B cell (primary cell): ENCODE measurements around the gene PCDHA12. TPM values are rescaled to one million over a fixed set of nuclear protein-coding genes. Genes with fewer than 3 reads are reported as not detected.

Experiments
- ATAC-seq: fragments of 200-7000 bp; cut with Tn5 transposase; one replicate; pipeline ENCODE4 v1.10.0; 2021; ENCODE audit warnings: low read depth, mild to moderate bottlenecking, moderate number of reproducible peaks, moderate library complexity
- CTCF ChIA-PET: fragments of 350-600 bp; sonication (Branson Sonifier 250); formaldehyde crosslinking; loops from one replicate; lab custom pipeline; 2021; ENCODE audit warnings: antibody characterized with exemption, inconsistent platforms; lab: Charles Lee
- POLR2A ChIA-PET: fragments of 350-600 bp; sonication (Branson Sonifier 250); formaldehyde crosslinking; loops from one replicate; lab custom pipeline; 2021; ENCODE audit warnings: antibody characterized with exemption; lab: Charles Lee
- DNase-seq: peaks from one replicate; pipeline ENCODE4 v3.0.0; 2013
- H2AFZ ChIP-seq: 2 replicates; pipeline ENCODE4 v1.6.1; 2012; ENCODE audit warnings: mild to moderate bottlenecking, low read depth, low read length; ENCODE audit not compliant: insufficient read depth, poor library complexity, severe bottlenecking
- H3K27ac ChIP-seq, 2 donors: 1 replicate in 1 of 2; 2 replicates in 1 of 2; pipeline ENCODE4 v1.5.1; 2012 to 2013; ENCODE audit warnings: low read length in 2 of 2, mild to moderate bottlenecking in 2 of 2, moderate library complexity in 1 of 2
- H3K27me3 ChIP-seq, 4 experiments: fragments of 200-600 bp in 1 of 4; sonication (generic) in 1 of 4; replicated peaks in 1 of 4; 1 replicate in 2 of 4; 2 replicates in 2 of 4; pipeline versions ENCODE4 v1.6.1 to v1.7.0; 2013 to 2016; ENCODE audit warnings: low read length in 3 of 4, mild to moderate bottlenecking in 2 of 4, mixed read lengths in 1 of 4, moderate library complexity in 1 of 4; ENCODE audit not compliant: insufficient read depth in 4 of 4, control insufficient read depth in 3 of 4; ENCODE audit errors: control extremely low read depth in 1 of 4
- H3K36me3 ChIP-seq, 2 experiments: replicated peaks in 1 of 2; 1 replicate in 1 of 2; 2 replicates in 1 of 2; pipeline versions ENCODE4 v1.6.1 to v1.7.1; 2013; ENCODE audit warnings: low read length in 1 of 2; ENCODE audit not compliant: insufficient read depth in 2 of 2, control insufficient read depth in 1 of 2; ENCODE audit errors: control extremely low read depth in 1 of 2, extremely low read depth in 1 of 2
- H3K4me1 ChIP-seq, 2 donors: fragments of 200-600 bp in 1 of 2; sonication (generic) in 1 of 2; 1 replicate in 1 of 2; 2 replicates in 1 of 2; pipeline versions ENCODE4 v1.5.1 to v1.6.1; 2013 to 2017; ENCODE audit warnings: low read length in 2 of 2; ENCODE audit not compliant: control insufficient read depth in 2 of 2, insufficient read depth in 2 of 2
- H3K4me2 ChIP-seq: replicated peaks from 2 replicates; pipeline ENCODE3; 2012; ENCODE audit warnings: mild to moderate bottlenecking, low read depth, low read length; ENCODE audit not compliant: poor library complexity, severe bottlenecking
- H3K4me3 ChIP-seq, 5 experiments: fragments of 200-600 bp in 1 of 5; sonication (generic) in 1 of 5; 1 replicate in 3 of 5; 2 replicates in 2 of 5; pipeline versions ENCODE4 v1.5.1 to v1.7.0; 2011 to 2016; ENCODE audit warnings: low read length in 4 of 5, mild to moderate bottlenecking in 4 of 5, low read depth in 2 of 5, control low read depth in 1 of 5, moderate library complexity in 1 of 5; ENCODE audit not compliant: insufficient read depth in 1 of 5; ENCODE audit errors: control extremely low read depth in 1 of 5, extremely low read depth in 1 of 5
- H3K79me2 ChIP-seq: fragments of 200-600 bp; sonication (generic); one replicate; pipeline ENCODE4 v1.6.0; 2016; ENCODE audit warnings: low read length; ENCODE audit not compliant: control insufficient read depth, insufficient read depth
- H3K9ac ChIP-seq: fragments of 200-600 bp; sonication (generic); 2 replicates; pipeline ENCODE4 v1.6.1; 2017; ENCODE audit warnings: mild to moderate bottlenecking, low read length, moderate library complexity
- H3K9me3 ChIP-seq, 3 donors: one replicate each; pipeline versions ENCODE4 v1.6.1 to v1.7.1; 2013; ENCODE audit warnings: low read length in 2 of 3; ENCODE audit not compliant: control insufficient read depth in 2 of 3, insufficient read depth in 1 of 3; ENCODE audit errors: control extremely low read depth in 1 of 3
- H4K20me1 ChIP-seq: 2 replicates; pipeline ENCODE4 v1.6.0; 2012; ENCODE audit warnings: mild to moderate bottlenecking, low read length; ENCODE audit not compliant: insufficient read depth, control insufficient read depth, poor library complexity, severe bottlenecking
- H3K27ac Mint-ChIP-seq: one replicate; pipeline ENCODE4 v1.8.0; 2021; ENCODE audit warnings: mixed read lengths
- H3K27me3 Mint-ChIP-seq: one replicate; pipeline ENCODE4 v1.8.0; 2021; ENCODE audit warnings: mixed read lengths
- H3K4me1 Mint-ChIP-seq: one replicate; pipeline ENCODE4 v1.8.0; 2021; ENCODE audit warnings: mixed read lengths
- H3K4me3 Mint-ChIP-seq: one replicate; pipeline ENCODE4 v1.8.0; 2021; ENCODE audit warnings: mixed read lengths
- H3K9me3 Mint-ChIP-seq: one replicate; pipeline ENCODE4 v1.8.0; 2022; ENCODE audit warnings: mixed read lengths; ENCODE audit not compliant: insufficient read depth
- EZH2 ChIP-seq: IDR thresholded peaks from 2 replicates; pipeline ENCODE4 v1.6.1; 2012; ENCODE audit warnings: borderline replicate concordance, low read depth, mild to moderate bottlenecking, moderate library complexity, low read length; ENCODE audit not compliant: insufficient read depth, poor library complexity, severe bottlenecking
- WGBS: methylation state at CpG from one replicate; pipeline ENCODE4 v1.1.5; 2013; ENCODE audit warnings: missing lambda C conversion rate; ENCODE audit not compliant: insufficient coverage; 5-methylcytosine and 5-hydroxymethylcytosine counted together
- intact Hi-C: fragments of 100-400 bp; cut with micrococcal nuclease; formaldehyde crosslinking; loops from one replicate; pipeline ENCODE4 v1.10.0; 2022
- polyA plus RNA-seq: library from polyadenylated mRNA; depleted of rRNA; stranded (reverse); fragments of >200 nt; gene quantifications from 2 replicates; pipeline ENCODE4 v1.2.3, GENCODE V29; 2012
- total RNA-seq, 2 donors: library from RNA; stranded (reverse); fragments of 120-200 nt in 1 of 2; gene quantifications; 1 replicate in 1 of 2; 2 replicates in 1 of 2; pipeline versions ENCODE4 v1.2.3 to v1.2.4, GENCODE V29; 2013 to 2022
- TF ChIP-seq, protein P1 (sequence below): fragments of 200-600 bp; IDR thresholded peaks from one replicate; pipeline ENCODE4 v1.8.0; 2022; ENCODE audit warnings: antibody characterized with exemption, mild to moderate bottlenecking

Gene PCDHA12
- total and polyA plus RNA-seq, 2 donors (not counting 1 experiment from before 2014, with no cell fraction given): not detected

DNA sequence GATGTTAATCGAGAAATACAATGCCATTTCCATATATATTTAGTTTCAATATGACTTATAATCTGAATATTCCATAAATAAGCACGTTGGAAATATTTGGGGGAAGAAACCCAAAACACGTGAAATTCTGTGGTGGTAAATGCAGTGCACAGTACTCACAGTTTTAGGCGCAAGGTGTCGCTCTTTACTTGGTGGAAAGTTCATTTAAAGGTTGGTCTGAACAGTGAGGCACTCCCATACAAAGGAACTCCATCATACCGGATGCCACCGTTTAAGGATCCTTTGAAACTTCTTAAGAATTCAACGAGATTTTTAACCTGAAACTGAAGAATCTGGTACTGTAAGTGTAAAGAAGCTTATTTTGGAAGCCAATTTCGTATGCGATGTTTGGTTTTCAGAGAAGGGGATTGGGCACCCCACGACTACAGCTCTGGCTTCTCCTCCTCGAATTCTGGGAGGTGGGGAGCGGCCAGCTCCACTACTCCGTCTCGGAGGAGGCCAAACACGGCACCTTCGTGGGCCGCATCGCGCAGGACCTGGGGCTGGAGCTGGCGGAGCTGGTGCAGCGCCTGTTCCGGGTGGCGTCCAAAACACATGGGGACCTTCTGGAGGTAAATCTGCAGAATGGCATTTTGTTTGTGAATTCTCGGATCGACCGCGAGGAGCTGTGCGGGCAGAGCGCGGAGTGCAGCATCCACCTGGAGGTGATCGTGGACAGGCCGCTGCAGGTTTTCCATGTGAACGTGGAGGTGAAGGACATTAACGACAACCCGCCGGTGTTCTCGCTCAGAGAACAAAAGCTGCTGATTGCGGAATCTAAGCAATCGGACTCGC, 6.2 kb upstream of the PCDHA12 start, which contains the start of gene PCDHA11:
PCDHA11 (plus strand) TSS at position 237 of the 834 bp plus-strand sequence; CDS start at position 384, 147 bp downstream.
- no peak within 1 kb of the TSS for H2AFZ ChIP-seq
- H3K9me3 ChIP-seq: peaks cover 4 to 25% (median 6%) of the 10 kb centered on the region in 3 donors
- no peaks in the 10 kb centered on the region for H3K79me2 ChIP-seq
- Mint-ChIP-seq H3K4me3 (no peak within 1 kb of the TSS), H3K27ac (no peak within 1 kb of the TSS), H3K27me3 (peaks cover 4% of the 10 kb centered on the region), H3K9me3 (no peaks in the 10 kb centered on the region), H3K4me1 (no peaks in the 10 kb centered on the region)
- H4K20me1 ChIP-seq: no peaks in the 10 kb centered on the region
- 32% methylated on average over 33 of the region's 41 CpGs for WGBS
- TF ChIP-seq, protein P1, sequence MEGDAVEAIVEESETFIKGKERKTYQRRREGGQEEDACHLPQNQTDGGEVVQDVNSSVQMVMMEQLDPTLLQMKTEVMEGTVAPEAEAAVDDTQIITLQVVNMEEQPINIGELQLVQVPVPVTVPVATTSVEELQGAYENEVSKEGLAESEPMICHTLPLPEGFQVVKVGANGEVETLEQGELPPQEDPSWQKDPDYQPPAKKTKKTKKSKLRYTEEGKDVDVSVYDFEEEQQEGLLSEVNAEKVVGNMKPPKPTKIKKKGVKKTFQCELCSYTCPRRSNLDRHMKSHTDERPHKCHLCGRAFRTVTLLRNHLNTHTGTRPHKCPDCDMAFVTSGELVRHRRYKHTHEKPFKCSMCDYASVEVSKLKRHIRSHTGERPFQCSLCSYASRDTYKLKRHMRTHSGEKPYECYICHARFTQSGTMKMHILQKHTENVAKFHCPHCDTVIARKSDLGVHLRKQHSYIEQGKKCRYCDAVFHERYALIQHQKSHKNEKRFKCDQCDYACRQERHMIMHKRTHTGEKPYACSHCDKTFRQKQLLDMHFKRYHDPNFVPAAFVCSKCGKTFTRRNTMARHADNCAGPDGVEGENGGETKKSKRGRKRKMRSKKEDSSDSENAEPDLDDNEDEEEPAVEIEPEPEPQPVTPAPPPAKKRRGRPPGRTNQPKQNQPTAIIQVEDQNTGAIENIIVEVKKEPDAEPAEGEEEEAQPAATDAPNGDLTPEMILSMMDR: no peak
- no peak for TF ChIP-seq EZH2
- H3K4me1 ChIP-seq: no peaks in the 10 kb centered on the region
- DNase-seq: no peak
- no peak within 1 kb of the TSS for H3K4me2 ChIP-seq
- peaks cover 0 to 8% (median 0%) of the 10 kb centered on the region in 4 experiments for H3K27me3 ChIP-seq
- ATAC-seq: no peak
- ChIA-PET POLR2A (no interaction called here), CTCF (no interaction called here)
- intact Hi-C loops: no loop called here
- H3K4me3 ChIP-seq: no peak within 1 kb of the TSS
- H3K9ac ChIP-seq: no peak within 1 kb of the TSS
- H3K36me3 ChIP-seq: no peaks in the 10 kb centered on the region
- no peak within 1 kb of the TSS for H3K27ac ChIP-seq

DNA sequence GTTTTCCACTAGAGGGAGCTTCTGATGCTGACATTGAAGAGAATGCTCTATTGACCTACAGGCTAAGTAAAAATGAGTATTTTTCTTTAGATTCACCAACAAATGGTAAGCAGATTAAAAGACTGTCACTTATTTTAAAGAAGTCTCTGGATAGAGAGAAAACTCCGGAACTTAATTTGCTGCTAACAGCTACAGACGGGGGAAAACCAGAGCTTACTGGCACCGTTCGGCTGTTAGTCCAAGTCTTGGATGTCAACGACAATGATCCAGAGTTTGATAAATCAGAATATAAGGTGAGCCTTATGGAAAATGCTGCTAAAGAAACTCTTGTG, 5.6 kb upstream of the PCDHA12 start:
- Histone ChIP-seq H3K9me3 (peaks cover 4 to 25% (median 6%) of the 10 kb centered on the region in 3 donors), H3K4me2 (no peak overlapping the region), H2AFZ (no peak overlapping the region), H3K4me1 (no peaks in the 10 kb centered on the region), H3K4me3 (no peak overlapping the region), H3K27me3 (peaks cover 0 to 8% (median 2%) of the 10 kb centered on the region in 4 experiments), H3K36me3 (no peaks in the 10 kb centered on the region), H4K20me1 (no peaks in the 10 kb centered on the region), H3K9ac (no peak overlapping the region), H3K79me2 (no peaks in the 10 kb centered on the region), H3K27ac (no peak overlapping the region)
- POLR2A ChIA-PET: no interaction called here
- 56% methylated on average over 5 of the region's 5 CpGs for WGBS
- Mint-ChIP-seq H3K4me1 (no peaks in the 10 kb centered on the region), H3K27ac (no peak overlapping the region), H3K4me3 (no peak overlapping the region), H3K27me3 (peaks cover 4% of the 10 kb centered on the region), H3K9me3 (no peaks in the 10 kb centered on the region)
- no peak for ATAC-seq
- no peak for TF ChIP-seq EZH2
- TF ChIP-seq, protein P1: no peak
- intact Hi-C loops: no loop called here
- DNase-seq: no peak
- CTCF ChIA-PET: no interaction called here
